DMS114 treated with DMSO at 0.1 percent for 48 hours (cell line): ENCODE measurements around the gene AQP7.
"Not testable (repeated sequence)": the region's sequence is repeated elsewhere in the genome, so short reads cannot be mapped to it uniquely, and the experiment has no call there.

Source experiments
- DNase-seq: peaks from one replicate; lab custom pipeline; 2025; ENCODE audit not compliant: unreplicated experiment; lab: John Stamatoyannopoulos, UW

AQP7 gene

GRCh38 chr9:33399047-33399446 lies 3.3 kb downstream of the AQP7 start:
- DNase-seq, result not testable (repeated sequence)

- not testable (repeated sequence) for DNase-seq
Measured at GRCh38 chr9:33397801-33398200, 4.6 kb downstream of the AQP7 start.

DNA sequence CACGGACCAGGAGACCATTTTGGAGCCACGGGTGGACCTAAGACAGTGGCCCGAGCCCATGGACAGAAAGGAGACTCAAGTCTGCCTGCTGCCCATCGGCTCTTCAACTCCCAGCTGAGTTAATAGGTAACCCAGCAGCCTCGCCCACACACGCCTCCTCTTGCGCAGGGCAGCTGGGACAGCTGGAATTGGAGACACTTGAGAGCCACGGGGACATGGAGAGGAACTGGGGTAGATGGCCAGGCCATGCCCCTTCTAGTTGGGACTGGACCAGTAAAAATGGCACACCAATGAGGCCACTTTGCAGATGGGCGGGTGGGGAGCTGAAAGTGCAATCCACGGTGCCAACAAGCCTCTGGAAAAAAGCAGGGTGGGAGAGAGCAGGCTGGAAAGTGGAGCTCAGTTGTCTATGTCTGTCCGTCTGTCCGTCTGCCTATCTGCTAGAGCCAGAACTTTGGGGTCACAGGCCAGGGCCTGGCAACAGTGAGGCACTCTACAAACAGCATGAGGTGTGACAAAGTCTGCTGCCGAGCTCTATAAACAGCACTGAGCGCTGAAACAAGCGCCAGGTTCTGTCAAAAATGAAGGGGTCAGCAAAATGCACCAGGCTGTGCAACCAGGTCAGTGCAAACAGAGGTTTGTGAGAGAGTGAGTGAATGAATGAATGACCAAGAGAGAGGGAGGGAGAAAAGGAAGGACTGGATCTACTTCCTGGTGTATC lies 7.0 kb downstream of the AQP7 start:
- not testable (repeated sequence) for DNase-seq

GRCh38 chr9:33393986-33394385 lies 8.4 kb downstream of the AQP7 start:
- not testable (repeated sequence) for DNase-seq

- no peak for DNase-seq
Measured at GRCh38 chr9:33393581-33393980, 8.8 kb downstream of the AQP7 start.

GRCh38 chr9:33392591-33393021 lies 9.8 kb downstream of the AQP7 start:
- not testable (repeated sequence) for DNase-seq

DNA sequence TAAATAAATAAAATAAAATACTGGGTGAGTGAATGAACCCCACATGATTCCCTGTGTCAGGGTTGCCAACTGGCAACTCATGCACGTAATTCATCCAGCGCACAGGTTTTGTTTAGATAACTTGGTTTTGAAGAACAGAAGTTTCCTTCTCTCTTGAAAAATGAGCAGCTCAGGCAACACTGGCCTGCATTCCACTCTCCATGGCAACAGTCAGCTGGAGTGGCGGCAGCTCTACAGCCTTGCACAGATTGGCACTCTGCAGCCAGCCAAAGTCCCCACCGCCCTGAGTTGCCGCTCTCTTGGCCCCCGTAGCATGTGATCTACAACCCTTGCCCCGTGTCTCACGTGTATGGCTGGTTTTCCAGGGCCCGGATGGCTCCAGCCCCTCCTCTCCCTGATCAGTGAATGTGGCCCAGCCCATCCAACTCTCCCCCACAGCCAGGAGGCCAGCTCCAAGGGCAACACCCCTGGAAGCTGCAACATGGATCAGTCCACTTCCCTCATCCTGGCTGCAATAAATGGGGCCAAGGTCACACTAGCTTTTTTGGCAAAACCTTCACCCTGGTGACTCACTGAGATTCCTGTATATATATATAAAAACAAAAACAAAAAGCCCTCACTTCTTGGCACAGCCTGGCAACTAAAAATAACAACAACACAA lies 11.1 kb downstream of the AQP7 start:
- not testable (repeated sequence) for DNase-seq

- DNase-seq, result no peak
Measured at GRCh38 chr9:33388110-33388994, 14.0 kb downstream of the AQP7 start.

DNA sequence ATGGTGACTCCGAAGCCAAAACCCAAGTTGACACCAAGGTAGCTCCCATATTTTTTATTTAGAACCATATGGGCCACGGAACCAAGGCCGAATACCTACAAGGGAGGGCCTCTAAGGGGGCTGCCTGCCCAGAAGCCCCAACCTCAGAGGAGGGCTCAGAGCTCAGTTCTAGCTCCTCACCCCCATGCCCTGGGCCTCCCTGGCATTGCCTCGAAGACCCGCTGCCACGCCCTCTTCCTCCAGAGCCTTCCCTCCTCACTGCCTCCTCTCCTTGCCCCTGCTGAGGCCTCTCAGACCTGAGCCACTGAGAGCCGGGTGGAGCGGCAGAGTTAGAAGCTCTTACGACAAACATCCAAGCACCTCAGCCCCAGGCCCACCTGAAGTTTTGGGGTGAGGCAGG lies 15.4 kb downstream of the AQP7 start:
- not testable (repeated sequence) for DNase-seq

DNA sequence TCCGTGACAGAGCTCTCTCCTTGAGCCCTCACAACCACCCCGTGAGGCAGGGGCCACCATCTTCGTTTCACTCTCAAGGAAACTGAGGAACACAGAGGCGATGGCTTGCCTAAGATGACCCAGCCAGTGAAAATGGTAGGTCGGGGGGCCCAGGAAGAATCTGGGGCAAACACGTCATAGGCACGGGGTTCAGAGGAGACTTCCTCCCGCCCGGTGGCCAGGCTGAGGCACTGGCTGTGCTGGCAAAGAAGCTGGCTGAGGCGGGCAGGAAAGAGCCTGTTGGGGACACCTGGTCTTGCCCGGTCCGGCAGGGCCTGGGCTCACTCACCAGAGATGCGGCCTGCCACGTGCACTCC lies 15.7 kb downstream of the AQP7 start:
- not testable (repeated sequence) for DNase-seq

DNA sequence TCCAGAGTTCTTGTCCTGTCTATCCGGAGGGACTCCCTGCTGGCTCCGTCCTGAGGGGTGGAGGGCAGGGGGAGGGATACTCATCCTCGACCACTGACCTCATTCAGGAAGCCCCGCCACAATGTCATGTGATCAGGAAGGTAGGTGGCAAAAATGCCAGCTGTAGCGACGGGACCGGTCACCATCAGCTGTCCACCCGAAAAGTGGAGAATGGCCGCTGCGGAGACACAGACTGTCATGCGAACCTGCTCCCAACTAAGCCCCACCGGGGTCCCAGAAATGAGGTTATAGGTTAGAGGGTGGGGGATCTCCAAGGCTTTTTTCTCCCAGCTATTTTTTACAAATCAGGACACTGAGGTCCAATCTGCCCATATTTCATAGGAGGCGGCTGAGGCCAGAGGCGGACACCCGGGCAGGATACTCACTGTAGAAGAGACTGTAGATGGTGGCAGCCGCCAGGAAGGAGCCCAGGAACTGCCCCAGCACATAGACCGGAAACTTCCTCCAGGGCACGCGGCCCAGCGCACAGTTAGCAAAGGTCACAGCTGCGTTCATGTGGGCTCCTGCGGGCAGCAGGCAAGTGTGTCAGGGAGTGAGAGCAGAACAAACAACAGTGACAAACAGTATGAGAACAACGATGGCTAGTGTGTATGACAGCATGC lies 16.3 kb downstream of the AQP7 start:
- DNase-seq, result not testable (repeated sequence)

DNA sequence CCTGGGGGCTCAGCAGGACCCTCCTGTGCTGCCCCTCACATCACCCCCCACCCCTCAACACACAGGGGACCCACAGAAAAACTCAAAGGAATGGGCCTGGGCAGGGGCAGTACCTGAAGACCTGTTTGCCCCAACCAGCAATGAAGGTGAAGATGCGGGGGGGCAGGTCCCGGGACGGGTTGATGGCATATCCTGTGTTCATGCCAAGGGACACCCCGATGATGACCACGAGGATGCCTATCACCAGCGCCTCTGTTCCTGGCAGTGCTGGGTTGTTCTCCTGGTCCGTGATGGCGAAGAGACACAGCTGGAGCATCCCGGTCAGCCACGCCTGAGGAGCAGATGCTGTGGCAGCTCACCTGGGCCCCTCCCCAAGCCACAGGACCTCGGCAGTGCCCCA lies 16.8 kb downstream of the AQP7 start:
- DNase-seq, result not testable (repeated sequence)

GRCh38 chr9:33383396-33383795 lies 19.0 kb downstream of the AQP7 start:
- not testable (repeated sequence) for DNase-seq

- DNase-seq, result not testable (repeated sequence)
Measured at GRCh38 chr9:33382397-33382796, 20.0 kb downstream of the AQP7 start.

GRCh38 chr9:33381231-33381791 lies 21.1 kb downstream of the AQP7 start:
- no peak for DNase-seq

GRCh38 chr9:33380390-33381094 lies 21.8 kb downstream of the AQP7 start:
- DNase-seq, result no peak

- DNase-seq, result no peak
Measured at GRCh38 chr9:33379666-33380389, 22.5 kb downstream of the AQP7 start.

GRCh38 chr9:33378121-33378795 lies 24.1 kb downstream of the AQP7 start:
- DNase-seq, result no peak
